ENCODE measurements around the gene FGF12.

FGF12 gene

DNA sequence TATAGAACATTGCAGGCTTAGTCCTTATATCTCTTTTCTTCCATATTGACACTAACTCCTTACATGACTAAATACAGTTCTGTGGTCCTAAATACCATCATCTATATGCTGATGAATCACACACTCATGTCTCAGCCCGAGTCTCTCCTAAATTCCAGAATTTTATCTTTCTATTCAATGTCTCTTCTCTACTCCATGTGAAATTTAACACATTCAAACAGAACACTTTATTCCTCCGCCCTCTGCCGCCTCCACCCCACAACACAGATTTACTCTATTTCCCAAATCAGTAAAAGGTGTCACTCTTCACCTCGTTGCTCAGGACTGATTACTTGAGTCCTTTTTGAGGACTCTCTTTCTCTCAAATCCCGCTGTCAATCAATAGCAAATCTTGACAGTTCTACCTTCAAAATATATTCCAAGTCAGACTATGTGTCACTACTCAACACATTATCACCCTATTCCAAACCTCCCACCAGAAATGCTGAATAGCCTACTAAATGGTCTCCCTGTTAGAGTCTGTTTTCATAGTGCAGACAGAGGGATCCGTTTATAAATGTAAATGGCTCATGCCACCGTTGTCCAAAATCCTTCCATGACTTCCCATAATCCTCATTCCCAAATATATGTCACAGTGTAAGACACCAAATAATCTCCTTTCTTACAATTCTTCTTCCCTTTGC lies 230.3 kb downstream of the FGF12 start:
- DNase-seq (ENCODE audit: low spot score), result no peak

DNA sequence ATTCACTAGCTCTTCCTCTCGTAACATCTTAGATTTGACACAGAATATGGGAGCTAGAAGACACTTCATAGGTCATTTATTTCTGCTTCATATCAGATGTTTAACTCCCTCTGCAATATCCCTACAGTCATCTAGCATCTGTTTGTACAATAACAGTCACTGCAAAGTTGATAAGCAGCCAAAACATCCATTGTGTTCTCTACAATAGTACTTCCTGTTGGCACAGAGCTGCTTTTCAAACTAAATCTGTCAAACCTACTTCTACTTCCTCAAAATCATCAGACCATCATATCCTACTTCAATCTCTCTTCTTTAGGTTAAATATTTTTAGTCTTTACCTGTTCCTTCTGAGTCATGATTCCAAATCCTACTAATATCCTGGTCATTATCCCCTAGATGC lies 233.2 kb downstream of the FGF12 start:
- no peak for DNase-seq (ENCODE audit: low spot score)

DNA sequence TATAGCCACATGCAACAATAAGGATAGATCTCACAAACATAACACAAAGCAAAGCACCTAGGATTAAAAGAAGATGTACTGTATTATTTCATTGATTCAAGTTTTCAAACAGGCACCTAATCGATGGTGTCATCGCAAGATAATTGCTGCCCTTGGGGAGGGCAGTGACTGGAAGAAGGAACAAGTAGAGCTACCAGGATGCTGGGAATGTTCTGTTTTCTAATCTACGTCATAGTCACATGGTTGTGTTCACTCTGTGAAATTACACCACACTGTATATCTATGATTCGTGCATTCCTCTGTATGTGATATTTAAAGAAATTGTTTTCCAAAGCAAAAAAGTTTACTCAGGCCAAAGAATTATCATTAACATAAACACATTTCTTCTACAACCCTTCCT lies 236.6 kb downstream of the FGF12 start:
- no peak for DNase-seq (ENCODE audit: low spot score)

DNA sequence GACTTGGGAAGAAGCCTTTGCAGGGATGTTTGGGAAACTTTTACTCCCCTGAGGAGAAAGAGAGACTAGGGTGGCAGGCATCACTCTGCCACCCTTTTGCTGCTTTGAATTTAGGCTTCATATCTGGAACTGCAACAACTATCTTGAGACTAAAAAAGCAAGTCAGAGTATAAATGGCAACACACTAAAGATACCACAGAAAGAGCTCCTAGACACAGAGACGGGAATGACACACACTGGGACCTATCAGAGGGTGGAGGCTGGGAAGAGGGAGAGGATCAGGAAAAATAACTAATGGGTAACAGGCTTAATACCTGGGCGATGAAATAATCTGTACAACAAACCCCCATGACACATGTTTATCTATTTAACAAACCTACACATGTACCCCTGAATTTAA lies 237.8 kb downstream of the FGF12 start:
- no peak for DNase-seq (ENCODE audit: low spot score)

DNA sequence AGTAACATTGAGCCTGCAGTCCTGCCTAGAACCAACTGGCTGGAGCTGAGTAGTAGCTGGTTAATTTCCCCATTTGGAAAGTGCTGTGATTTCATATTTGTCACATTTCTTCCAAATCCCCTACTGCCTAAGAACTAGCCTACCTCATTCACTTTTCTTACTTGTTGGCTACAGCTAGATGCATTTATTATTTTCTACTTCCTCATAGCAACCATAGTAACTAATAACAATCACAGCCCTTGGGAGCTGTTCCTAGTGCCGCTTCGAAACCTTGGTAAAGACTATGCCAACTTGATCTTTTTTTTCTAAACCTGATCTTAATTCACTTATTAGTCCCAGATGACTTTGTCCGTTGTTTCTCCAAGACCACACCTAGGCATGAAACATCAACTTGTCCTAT lies 240.3 kb downstream of the FGF12 start:
- no peak for DNase-seq (ENCODE audit: low spot score)

DNA sequence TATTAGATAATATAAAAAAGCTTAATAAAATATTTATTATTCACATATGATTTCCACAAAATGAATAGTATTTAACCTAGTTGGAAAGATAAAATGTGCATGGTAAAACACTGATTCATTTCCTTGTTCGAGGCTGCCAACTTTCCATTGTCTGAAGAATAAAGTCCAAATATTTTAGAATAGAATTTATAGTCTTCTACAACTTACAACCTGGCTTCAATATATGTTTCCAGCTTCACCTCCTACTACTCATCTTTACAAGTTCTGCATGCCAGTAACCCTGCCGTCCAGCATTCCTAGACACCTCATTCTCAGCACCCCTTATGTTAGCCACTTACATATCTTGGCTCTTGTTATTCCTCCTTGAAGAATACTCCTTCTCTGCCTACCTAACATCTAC lies 244.5 kb downstream of the FGF12 start:
- no peak for DNase-seq (ENCODE audit: low spot score)

DNA sequence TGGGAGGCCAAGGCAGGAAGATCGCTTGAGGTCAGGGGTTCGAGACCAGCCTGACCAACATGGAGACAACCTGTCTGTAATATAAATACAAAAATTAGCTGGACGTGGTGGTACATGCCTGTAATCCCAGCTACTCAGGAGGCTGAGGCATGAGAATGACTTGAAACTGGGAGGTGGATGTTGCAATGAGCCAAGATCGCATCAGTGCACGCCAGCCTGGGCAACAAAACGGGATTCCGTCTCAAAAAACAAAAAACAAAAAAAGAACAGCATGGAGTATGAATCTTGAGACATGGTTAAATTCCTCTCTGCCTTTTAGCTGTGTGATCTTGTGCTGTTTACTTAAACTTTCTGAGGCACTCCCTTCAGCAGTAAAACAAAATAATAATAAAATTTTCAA lies 244.9 kb downstream of the FGF12 start:
- DNase-seq (ENCODE audit: low spot score), result no peak

DNA sequence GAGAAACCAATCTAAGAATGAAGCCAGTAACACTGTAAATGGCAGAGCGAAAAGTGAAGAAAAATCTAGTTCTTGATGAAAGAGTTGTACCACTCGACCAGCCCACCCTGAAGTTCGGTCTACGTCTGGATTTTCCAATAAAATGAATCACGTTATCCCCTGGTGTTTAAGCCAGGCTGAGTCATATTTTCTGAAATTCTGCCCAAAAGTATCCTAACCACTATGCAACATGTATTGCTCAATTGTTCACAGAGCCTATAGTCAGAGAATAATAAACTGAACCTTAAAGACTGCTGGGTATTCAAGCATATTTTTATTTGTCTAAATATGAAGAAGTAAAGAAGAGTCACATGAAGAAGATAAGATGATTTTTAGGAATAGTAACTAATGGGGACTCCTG lies 245.7 kb downstream of the FGF12 start:
- DNase-seq (ENCODE audit: low spot score), result no peak

DNA sequence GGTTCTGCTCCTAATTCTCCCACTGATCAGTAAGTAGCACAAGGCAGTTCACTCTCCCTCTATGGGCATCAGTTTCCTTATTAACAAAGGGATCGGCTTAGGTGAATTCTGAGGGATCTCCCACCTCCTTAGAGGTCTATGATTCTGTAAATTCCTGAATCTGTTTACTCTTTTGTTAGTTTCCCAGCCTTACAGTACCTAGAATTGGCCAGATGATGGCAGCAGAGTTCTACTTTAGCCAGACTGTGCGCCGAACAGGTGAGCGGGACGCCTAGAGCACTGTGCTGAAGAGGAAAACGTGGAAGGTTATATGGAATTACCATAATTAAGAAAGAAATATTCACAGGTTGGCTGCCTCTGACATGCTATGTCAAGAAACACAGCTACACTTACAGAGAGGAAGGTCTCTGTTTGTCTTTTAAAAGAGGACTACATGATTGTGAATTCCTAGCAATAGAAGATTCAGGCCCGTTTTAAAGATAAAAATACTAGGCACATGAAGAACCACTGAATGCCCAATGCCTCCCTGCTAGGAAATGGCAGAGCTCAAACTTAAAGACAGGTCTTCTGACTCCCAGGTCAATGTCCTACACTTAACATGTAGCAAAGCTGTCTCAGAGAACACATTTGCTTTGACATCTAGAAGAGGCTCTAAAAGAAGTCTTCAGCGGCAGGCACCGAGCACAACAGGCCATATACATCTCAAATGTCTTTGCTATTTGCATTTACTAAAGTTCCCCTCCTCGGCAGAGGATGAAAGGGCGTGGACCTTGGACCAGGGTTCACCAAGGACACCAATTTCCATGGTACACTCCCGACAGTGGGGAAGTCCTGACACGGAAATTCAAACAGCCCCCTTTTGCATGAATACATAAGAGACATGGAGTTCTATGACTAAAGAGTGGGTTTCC lies 259.9 kb downstream of the FGF12 start:
- peak; percentile 32 for DNase-seq (ENCODE audit: low spot score)

DNA sequence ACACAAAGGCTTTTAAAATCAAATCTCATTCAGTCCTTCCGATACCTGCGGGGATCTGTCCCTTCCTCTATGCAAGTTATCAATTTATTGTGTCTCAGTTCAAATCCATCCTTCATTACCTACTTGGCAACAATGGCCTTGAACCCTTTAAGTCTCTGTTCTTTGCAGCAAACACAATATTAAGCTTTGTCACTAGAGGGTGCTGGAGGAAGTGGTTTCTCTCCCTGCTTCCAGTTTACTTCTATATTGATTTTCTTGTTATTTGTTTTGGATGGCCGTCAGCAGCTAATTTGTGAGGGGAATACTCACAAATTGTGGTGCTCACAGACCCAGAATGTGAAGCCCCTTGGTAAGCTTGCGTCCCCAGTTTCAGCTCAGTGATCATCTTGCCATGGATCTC lies 278.3 kb downstream of the FGF12 start:
- DNase-seq (ENCODE audit: low spot score), result no peak

DNA sequence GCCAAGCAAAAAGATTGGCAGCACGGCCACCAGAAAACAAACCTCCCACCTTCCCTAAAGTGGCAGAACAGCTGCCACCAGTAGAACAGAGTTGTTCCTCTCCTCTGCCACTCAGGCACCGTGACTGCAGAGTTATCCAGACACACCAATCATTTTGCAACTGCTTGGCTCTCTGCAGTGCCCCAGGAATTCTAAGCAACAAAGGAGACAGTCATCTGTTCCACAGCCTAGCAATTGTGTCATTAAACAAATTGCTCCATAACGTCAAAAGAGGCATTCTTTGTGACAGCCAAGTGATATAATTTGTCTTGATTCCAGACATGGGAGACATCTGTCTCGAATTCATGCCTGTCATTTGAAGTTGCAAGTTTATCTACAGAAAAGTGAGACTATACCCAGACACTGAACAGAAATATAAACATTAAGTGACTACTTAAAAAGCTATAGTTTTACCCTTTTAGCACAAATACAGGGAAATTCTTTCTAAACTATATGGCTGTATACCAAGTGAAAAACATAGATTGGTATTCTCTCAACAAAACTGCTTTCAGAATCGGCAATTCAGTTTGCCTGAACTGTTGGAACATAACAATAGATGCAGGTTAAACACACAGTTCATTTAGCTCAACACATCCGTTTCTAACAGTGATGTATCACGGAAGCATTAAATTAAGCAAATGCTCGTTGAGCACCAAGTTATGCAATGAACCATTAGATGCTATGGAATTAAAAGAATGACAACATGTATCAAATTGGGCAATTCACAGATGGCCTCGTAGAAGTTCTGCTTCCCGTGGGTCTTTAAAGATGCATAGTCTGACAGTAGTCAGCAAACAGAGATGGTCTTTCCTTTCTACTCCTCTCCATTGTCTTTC lies 281.3 kb downstream of the FGF12 start:
- no peak for DNase-seq (ENCODE audit: low spot score)

DNA sequence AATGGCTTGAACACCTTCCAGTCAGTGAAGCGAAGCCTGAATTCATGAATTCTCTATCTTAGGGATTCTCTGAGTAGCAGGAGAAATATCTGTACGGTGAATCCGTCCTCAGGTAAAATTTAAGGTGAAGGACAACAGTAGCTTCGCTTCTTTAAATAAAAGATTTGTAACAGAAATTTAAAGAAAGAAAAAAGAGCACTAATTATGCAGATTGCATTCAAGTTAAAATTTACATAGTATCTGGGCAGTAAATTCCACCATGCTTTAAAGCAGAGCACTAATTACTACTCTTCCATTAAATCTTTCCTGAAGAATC lies 282.6 kb downstream of the FGF12 start:
- no peak for DNase-seq (ENCODE audit: low spot score)

DNA sequence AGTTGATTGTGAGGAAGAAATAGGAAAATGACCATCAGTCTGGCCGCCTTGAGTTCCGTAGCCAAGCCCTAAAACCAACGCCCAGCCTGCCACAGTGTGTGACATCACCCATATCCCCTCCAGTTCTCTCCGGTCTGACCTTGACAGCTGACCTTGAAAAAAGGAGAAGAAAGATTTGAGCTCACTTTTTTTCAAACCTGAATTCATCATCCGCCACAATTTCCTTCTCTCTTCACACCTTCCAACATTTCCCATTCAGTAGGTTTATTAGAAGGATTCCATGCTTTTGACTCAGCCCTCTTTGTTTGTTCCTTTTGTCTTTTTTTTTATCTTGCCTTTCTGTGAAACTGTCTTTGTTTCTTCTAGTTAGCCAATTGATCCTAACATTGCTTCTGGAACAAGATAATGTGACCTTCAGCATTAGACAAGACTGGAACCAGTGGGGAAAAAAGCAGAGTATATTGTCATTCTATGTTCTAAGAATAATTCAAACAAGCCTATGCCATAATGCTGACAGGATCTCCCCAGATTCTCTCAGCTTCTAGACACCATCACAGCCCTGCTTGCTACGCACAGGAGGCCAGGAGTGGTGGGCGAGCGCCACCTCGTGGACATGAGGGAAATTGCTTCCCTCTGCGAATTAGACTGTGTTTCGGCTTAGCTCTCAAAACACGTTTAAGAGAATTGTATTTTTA lies 283.1 kb downstream of the FGF12 start:
- DNase-seq (ENCODE audit: low spot score), result no peak

DNA sequence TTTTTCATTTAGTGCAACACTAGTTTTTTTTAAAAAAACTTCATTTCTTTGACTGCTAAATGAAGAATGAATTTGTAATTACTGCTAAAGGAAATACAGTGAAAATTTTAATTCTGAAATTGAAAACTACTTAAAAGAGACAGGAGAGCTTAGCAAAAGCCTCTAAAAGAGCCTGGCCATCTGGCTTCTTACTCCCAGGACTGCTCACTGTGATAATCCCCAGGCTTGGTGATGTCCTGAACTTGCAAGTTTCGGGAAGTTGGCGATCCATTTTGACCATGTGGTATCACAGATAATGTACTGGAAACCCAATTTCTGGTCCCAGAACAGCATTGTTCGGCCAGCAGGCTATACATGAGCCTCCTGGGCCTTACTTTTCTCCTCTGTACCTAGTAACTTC lies 292.1 kb downstream of the FGF12 start:
- DNase-seq (ENCODE audit: low spot score), result no peak

DNA sequence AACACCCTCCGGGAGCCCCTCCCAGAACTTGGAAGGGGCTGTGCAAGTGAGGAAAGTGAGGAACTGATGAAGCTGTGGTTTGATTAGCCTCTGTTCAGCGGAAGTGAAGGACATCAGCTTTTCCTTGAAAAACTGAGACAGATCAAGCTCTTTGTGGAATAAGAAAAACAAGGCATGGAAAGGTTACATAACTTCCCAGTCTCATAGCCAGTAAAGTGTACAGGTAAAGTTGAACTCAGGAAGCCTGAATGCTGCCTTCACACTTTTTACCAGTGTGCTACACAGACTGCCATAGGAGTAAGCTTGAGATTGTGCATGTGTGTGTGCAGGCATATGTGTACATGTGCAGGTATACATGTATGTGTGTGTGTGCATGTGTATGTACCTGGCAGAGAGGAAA lies 293.2 kb downstream of the FGF12 start:
- DNase-seq (ENCODE audit: low spot score), result no peak

DNA sequence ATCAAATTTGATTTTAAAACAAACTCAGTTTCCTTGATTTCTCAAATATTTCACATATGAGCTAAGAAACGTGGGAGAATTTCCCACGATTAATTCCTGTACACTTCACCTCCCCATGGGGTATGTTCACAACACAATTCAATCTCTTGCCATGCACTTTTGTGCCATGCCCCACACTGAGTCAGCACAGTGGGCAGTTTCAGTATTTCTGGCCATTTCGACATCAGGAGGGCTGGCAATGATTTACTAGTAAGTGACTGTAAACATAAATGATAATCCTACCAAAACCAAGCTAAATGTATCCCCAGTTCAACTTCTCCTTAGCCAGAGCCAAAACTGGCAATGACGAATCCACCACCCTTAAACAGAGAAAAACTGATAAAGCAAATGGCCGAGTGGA lies 293.6 kb downstream of the FGF12 start:
- no peak for DNase-seq (ENCODE audit: low spot score)

DNA sequence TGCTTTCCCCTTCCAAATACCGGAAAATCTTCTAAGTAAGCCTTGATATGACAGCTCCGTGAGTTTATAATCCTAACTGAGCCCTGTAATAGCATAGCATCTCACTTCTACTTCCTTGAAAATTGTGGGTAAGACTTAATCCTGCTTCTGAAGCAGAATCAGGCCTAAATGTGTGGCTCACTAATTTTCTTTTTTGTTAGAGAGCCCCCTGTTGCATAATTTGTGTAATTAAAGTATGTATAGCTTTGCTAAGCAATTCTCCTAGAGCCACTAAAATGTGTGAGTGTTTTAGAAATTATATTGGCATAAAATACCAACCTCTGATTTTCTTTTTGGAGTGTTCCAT lies 304.4 kb downstream of the FGF12 start:
- no peak for DNase-seq (ENCODE audit: low spot score)

DNA sequence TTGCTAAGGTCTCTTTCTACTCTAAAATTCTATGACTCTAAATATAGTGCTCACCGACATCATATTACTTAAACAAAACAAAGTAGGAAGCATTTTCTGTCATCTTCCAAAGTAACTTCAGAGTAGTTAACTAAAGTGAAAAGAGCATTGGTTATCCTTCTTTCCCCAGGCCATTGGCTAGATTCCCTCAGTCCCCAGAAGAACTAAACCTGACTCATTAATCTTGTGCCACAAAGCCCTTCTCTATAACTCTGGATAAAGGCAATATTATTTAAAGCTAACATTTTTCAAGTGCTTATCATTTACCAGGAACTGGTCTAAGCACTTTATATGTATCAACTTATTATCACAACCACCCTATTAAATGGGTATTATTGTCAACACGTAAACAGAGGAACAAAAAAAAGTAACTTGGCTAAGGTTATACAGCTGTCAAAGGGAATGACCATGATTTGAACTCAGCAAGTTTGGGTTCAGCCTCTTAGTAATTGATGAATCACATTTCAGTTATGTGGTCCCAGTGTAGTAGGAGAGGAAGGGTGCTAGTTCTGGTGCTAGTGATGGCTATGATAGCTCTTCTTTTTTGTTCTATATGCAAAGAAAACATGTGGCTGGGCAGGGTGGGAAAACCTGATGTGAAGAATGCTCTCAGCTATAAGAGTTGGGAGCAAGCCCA lies 304.9 kb downstream of the FGF12 start:
- no peak for DNase-seq (ENCODE audit: low spot score)

DNA sequence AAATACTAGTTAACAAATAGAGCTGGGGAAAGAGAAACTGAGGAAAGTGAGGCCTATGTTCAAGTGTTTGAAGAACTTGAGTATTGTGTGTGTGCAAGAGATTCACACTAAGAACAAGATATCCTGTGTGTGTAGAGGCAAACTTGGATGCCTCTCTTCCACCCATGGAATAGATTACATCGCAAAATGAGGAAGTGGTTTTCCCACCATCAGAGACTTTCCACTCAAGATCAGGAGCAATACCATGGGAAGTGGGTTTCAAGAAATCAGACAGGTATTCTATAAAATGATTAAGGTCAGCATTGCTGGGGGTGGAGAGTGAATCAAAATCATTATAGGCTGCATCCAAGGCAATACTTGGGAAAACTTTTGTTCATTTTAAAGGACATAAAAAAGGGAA lies 308.0 kb downstream of the FGF12 start:
- DNase-seq (ENCODE audit: low spot score), result no peak

DNA sequence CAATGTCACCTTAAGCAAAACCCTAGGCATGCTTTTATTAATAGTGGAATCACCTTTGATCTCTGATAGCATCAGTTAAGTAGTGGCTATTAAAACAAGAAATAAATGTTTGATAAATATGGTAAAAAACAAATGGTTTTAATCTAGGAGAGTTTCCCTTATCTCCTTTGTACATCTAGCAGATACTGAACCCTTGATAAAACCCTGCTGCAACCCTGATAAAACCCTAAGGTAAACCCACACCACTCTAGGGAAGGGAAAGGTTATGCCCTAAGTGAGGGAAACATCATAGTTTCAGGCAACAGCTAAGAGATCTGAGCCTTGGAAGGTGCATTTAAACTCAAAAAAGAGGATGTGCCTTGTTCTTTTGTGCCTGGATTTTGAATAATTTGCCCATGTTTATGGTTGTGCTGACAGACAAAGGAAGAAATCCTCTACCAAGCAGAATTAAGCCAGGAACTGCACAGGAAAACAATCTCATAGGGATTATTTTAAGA lies 309.7 kb downstream of the FGF12 start:
- DNase-seq (ENCODE audit: low spot score), result no peak

DNA sequence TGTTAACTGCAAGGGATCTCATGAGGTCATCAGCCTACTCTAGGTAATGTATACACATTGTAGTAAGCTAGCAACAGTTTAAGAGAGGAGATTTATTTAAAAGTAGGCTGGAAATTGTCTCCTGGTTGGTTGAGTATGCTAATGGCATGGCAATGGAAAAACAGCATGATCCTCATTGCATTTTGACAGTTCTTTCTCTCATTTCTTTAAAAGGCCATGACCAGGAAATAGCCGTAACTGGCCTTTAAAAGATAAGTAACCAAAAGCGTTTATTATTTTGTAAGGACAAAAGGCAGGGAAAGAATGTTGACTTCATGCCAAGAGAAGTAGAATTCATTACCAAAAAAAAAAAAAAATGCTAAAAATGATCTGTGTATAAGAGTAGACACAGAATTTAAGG lies 310.3 kb downstream of the FGF12 start:
- no peak for DNase-seq (ENCODE audit: low spot score)

DNA sequence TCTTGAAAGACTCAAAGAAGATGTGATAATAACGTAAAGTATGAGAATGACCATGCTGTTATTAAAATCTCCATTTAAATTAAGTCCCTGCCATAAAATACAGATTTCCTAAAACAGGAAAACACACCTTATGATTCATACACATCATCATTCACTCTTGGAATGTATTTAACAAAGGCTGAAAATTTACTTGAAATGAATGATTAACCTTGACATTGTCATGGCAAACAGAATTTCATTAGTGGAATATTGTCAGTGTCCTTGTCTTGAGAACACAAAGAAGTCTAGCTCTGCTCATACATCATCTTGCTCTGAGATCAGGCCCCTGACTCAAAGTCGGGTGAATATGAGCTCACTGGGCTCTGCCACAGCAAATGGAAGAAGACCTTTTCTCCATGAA lies 313.9 kb downstream of the FGF12 start:
- no peak for DNase-seq (ENCODE audit: low spot score)

All from CD4-positive, alpha-beta T cell treated with Interleukin-6 at 100 ng/mL for 8 hours (primary cell).